Skeletal muscle tissue (tissue), 4 donors: ENCODE data around the gene TRAK1. TPM values are rescaled to one million over a fixed set of nuclear protein-coding genes. Genes with fewer than 3 reads are reported as not detected.

ENCODE experiments used
- H3K27ac ChIP-seq: one replicate; pipeline ENCODE4 v1.7.0; 2013; ENCODE audit warnings: mild to moderate bottlenecking, low read depth, low read length, inconsistent platforms
- H3K27me3 ChIP-seq, 3 donors: one replicate each; pipeline ENCODE4 v1.7.0; 2013; ENCODE audit warnings: low read length in 3 of 3; ENCODE audit not compliant: control insufficient read depth in 3 of 3, insufficient read depth in 3 of 3
- H3K36me3 ChIP-seq, 3 donors: one replicate each; pipeline ENCODE4 v1.7.0; 2013; ENCODE audit warnings: low read length in 3 of 3; ENCODE audit not compliant: control insufficient read depth in 3 of 3, insufficient read depth in 3 of 3
- H3K4me1 ChIP-seq, 3 donors: one replicate each; pipeline ENCODE4 v1.7.0; 2013; ENCODE audit warnings: low read length in 3 of 3, mild to moderate bottlenecking in 3 of 3; ENCODE audit not compliant: control insufficient read depth in 3 of 3, insufficient read depth in 3 of 3
- H3K4me3 ChIP-seq, 3 donors: one replicate each; pipeline ENCODE4 v1.7.0; 2013; ENCODE audit warnings: low read length in 3 of 3
- H3K9ac ChIP-seq, 3 donors: one replicate each; pipeline ENCODE4 v1.7.0; 2013; ENCODE audit warnings: low read length in 3 of 3, mild to moderate bottlenecking in 3 of 3, moderate library complexity in 2 of 3, low read depth in 1 of 3
- H3K9me3 ChIP-seq, 3 donors: one replicate each; pipeline ENCODE4 v1.7.0; 2013; ENCODE audit warnings: low read length in 3 of 3; ENCODE audit not compliant: control insufficient read depth in 3 of 3
- total RNA-seq: library from RNA; depleted of rRNA; stranded (reverse); fragments of >200 nt; gene quantifications from one replicate; pipeline ENCODE4 v1.2.3, GENCODE V29; 2014
- donor health status: Osteomylitis.

TRAK1 gene
- total RNA-seq, 1 donor from 2014 or later, result 57.9 TPM

GRCh38 chr3:42180901-42181300 lies 89.7 kb downstream of the TRAK1 start:
- H3K4me3 ChIP-seq, result no peak overlapping the region
- H3K27me3 ChIP-seq, result no peaks in the 10 kb centered on the region
- no peaks in the 10 kb centered on the region for H3K9me3 ChIP-seq
- H3K9ac ChIP-seq, result no peak overlapping the region
- peaks cover 4 to 8% (median 8%) of the 10 kb centered on the region in 3 donors for H3K36me3 ChIP-seq
- H3K4me1 ChIP-seq, result peaks cover 42 to 51% (median 44%) of the 10 kb centered on the region in 3 donors
- no peak overlapping the region for H3K27ac ChIP-seq

GRCh38 chr3:42182555-42182954 lies 91.4 kb downstream of the TRAK1 start:
- Histone ChIP-seq H3K27ac (no peak overlapping the region), H3K4me3 (no peak overlapping the region), H3K9ac (no peak overlapping the region), H3K27me3 (no peaks in the 10 kb centered on the region), H3K9me3 (no peaks in the 10 kb centered on the region), H3K4me1 (peaks cover 34 to 42% (median 36%) of the 10 kb centered on the region in 3 donors), H3K36me3 (peaks cover 4 to 11% (median 10%) of the 10 kb centered on the region in 3 donors)

GRCh38 chr3:42183991-42184632 lies 93.0 kb downstream of the TRAK1 start:
- Histone ChIP-seq H3K36me3 (peaks cover 13 to 19% (median 14%) of the 10 kb centered on the region in 3 donors), H3K9me3 (no peaks in the 10 kb centered on the region), H3K4me1 (peaks cover 20 to 37% (median 33%) of the 10 kb centered on the region in 3 donors), H3K27ac (no peak overlapping the region), H3K4me3 (no peak overlapping the region), H3K9ac (no peak overlapping the region), H3K27me3 (no peaks in the 10 kb centered on the region)

GRCh38 chr3:42184651-42185443 lies 93.7 kb downstream of the TRAK1 start:
- Histone ChIP-seq H3K9ac (no peak overlapping the region), H3K9me3 (no peaks in the 10 kb centered on the region), H3K4me3 (no peak overlapping the region), H3K27ac (no peak overlapping the region), H3K27me3 (no peaks in the 10 kb centered on the region), H3K36me3 (peaks cover 15 to 21% (median 16%) of the 10 kb centered on the region in 3 donors), H3K4me1 (peaks cover 12 to 34% (median 26%) of the 10 kb centered on the region in 3 donors)

- Histone ChIP-seq H3K27ac (peak overlapping the region; percentile 0), H3K4me1 (peaks cover 4 to 39% (median 33%) of the 10 kb centered on the region in 3 donors), H3K27me3 (no peaks in the 10 kb centered on the region), H3K36me3 (peaks cover 16 to 31% (median 25%) of the 10 kb centered on the region in 3 donors), H3K4me3 (no peak overlapping the region), H3K9me3 (no peaks in the 10 kb centered on the region), H3K9ac (no peak overlapping the region)
Observed at GRCh38 chr3:42187936-42188335, 96.8 kb downstream of the TRAK1 start.

GRCh38 chr3:42188376-42188775 lies 97.2 kb downstream of the TRAK1 start:
- peak overlapping the region; percentile 0 for H3K27ac ChIP-seq
- no peak overlapping the region for H3K9ac ChIP-seq
- H3K4me1 ChIP-seq, result peaks cover 4 to 39% (median 32%) of the 10 kb centered on the region in 3 donors
- no peaks in the 10 kb centered on the region for H3K27me3 ChIP-seq
- H3K9me3 ChIP-seq, result no peaks in the 10 kb centered on the region
- H3K4me3 ChIP-seq, result no peak overlapping the region
- peaks cover 20 to 35% (median 27%) of the 10 kb centered on the region in 3 donors for H3K36me3 ChIP-seq

- Histone ChIP-seq H3K27ac (no peak overlapping the region), H3K4me1 (peaks cover under 1 to 35% (median 31%) of the 10 kb centered on the region in 3 donors), H3K4me3 (no peak overlapping the region), H3K27me3 (no peaks in the 10 kb centered on the region), H3K36me3 (peaks cover 20 to 40% (median 31%) of the 10 kb centered on the region in 3 donors), H3K9me3 (no peaks in the 10 kb centered on the region), H3K9ac (peak overlapping the region in 1 of 3 donors; percentile 40)
Observed at GRCh38 chr3:42189001-42189460, 97.9 kb downstream of the TRAK1 start.

- no peaks in the 10 kb centered on the region for H3K27me3 ChIP-seq
- peaks cover 24 to 45% (median 35%) of the 10 kb centered on the region in 3 donors for H3K36me3 ChIP-seq
- H3K27ac ChIP-seq, result no peak overlapping the region
- H3K4me1 ChIP-seq, result peaks cover 0 to 33% (median 27%) of the 10 kb centered on the region in 3 donors
- no peaks in the 10 kb centered on the region for H3K9me3 ChIP-seq
- no peak overlapping the region for H3K9ac ChIP-seq
- no peak overlapping the region for H3K4me3 ChIP-seq
Observed at GRCh38 chr3:42189736-42190135, 98.6 kb downstream of the TRAK1 start.

GRCh38 chr3:42190701-42191442 lies 99.7 kb downstream of the TRAK1 start:
- no peak overlapping the region for H3K9ac ChIP-seq
- no peak overlapping the region for H3K27ac ChIP-seq
- H3K9me3 ChIP-seq, result no peaks in the 10 kb centered on the region
- peaks cover 0 to 40% (median 32%) of the 10 kb centered on the region in 3 donors for H3K4me1 ChIP-seq
- H3K36me3 ChIP-seq, result peaks cover 31 to 53% (median 38%) of the 10 kb centered on the region in 3 donors
- no peaks in the 10 kb centered on the region for H3K27me3 ChIP-seq
- no peak overlapping the region for H3K4me3 ChIP-seq
